H7 (cell line): ENCODE measurements around the gene DAB2IP. TPM values are rescaled to one million over a fixed set of nuclear protein-coding genes. Genes with fewer than 3 reads are reported as not detected.

Experiments
- DNase-seq: peaks from one replicate; pipeline ENCODE4 v3.0.0; 2012
- H3K27me3 ChIP-seq: 2 replicates; pipeline ENCODE4 v1.6.0; 2011; ENCODE audit warnings: mild to moderate bottlenecking, low read length; ENCODE audit not compliant: control insufficient read depth, insufficient read depth
- H3K36me3 ChIP-seq: replicated peaks from 2 replicates; pipeline ENCODE4 v1.5.1; 2011; ENCODE audit warnings: low read length; ENCODE audit not compliant: control insufficient read depth, insufficient read depth
- H3K4me3 ChIP-seq: 2 replicates; pipeline ENCODE4 v1.5.1; 2011; ENCODE audit warnings: low read depth, mild to moderate bottlenecking, control low read depth, low read length, moderate library complexity; ENCODE audit not compliant: insufficient read depth
- total RNA-seq: library from RNA; depleted of rRNA; stranded (reverse); fragments of >200 nt; shearing (Covaris generic); gene quantifications from 2 replicates; pipeline ENCODE4 v1.2.3, GENCODE V29; 2014

The DAB2IP gene
- total RNA-seq, 1 experiment from 2014 or later: 24.1 TPM

- Histone ChIP-seq H3K4me3 (no peak overlapping the region), H3K27me3 (no peaks in the 10 kb centered on the region), H3K36me3 (peaks cover 26% of the 10 kb centered on the region)
- no peak for DNase-seq
Measured at GRCh38 chr9:121767171-121767769, 115.8 kb downstream of the DAB2IP start.

GRCh38 chr9:121768416-121769015 lies 117.1 kb downstream of the DAB2IP start:
- Histone ChIP-seq H3K36me3 (peaks cover 26% of the 10 kb centered on the region), H3K4me3 (no peak overlapping the region), H3K27me3 (no peaks in the 10 kb centered on the region)
- DNase-seq: no peak

GRCh38 chr9:121769939-121770338 lies 118.5 kb downstream of the DAB2IP start:
- H3K27me3 ChIP-seq: no peaks in the 10 kb centered on the region
- no peak overlapping the region for H3K4me3 ChIP-seq
- H3K36me3 ChIP-seq: peaks cover 21% of the 10 kb centered on the region
- DNase-seq: no peak

GRCh38 chr9:121770415-121771273 lies 119.2 kb downstream of the DAB2IP start:
- no peaks in the 10 kb centered on the region for H3K27me3 ChIP-seq
- H3K4me3 ChIP-seq: no peak overlapping the region
- H3K36me3 ChIP-seq: peaks cover 21% of the 10 kb centered on the region
- no peak for DNase-seq

GRCh38 chr9:121771418-121771817 lies 120.0 kb downstream of the DAB2IP start:
- no peak for DNase-seq
- Histone ChIP-seq H3K27me3 (no peaks in the 10 kb centered on the region), H3K4me3 (no peak overlapping the region), H3K36me3 (peaks cover 19% of the 10 kb centered on the region)

GRCh38 chr9:121771851-121772599 lies 120.6 kb downstream of the DAB2IP start:
- H3K36me3 ChIP-seq: peaks cover 17% of the 10 kb centered on the region
- no peak for DNase-seq
- no peaks in the 10 kb centered on the region for H3K27me3 ChIP-seq
- no peak overlapping the region for H3K4me3 ChIP-seq

GRCh38 chr9:121772600-121773285 lies 121.3 kb downstream of the DAB2IP start:
- no peak for DNase-seq
- H3K36me3 ChIP-seq: peaks cover 17% of the 10 kb centered on the region

GRCh38 chr9:121773286-121773953 lies 122.0 kb downstream of the DAB2IP start:
- Histone ChIP-seq H3K36me3 (peaks cover 16% of the 10 kb centered on the region), H3K4me3 (no peak overlapping the region), H3K27me3 (no peaks in the 10 kb centered on the region)
- no peak for DNase-seq

More at GRCh38 chr9:121772600-121773285, 121.3 kb downstream of the DAB2IP start:
- Histone ChIP-seq H3K4me3 (no peak overlapping the region), H3K27me3 (no peaks in the 10 kb centered on the region)

GRCh38 chr9:121773954-121774714 lies 122.7 kb downstream of the DAB2IP start:
- no peak for DNase-seq
- Histone ChIP-seq H3K4me3 (no peak overlapping the region), H3K27me3 (no peaks in the 10 kb centered on the region), H3K36me3 (peaks cover 10% of the 10 kb centered on the region)

- Histone ChIP-seq H3K4me3 (no peak overlapping the region), H3K36me3 (peaks cover 4% of the 10 kb centered on the region), H3K27me3 (no peaks in the 10 kb centered on the region)
- DNase-seq: no peak
Measured at GRCh38 chr9:121774715-121775613, 123.5 kb downstream of the DAB2IP start.

GRCh38 chr9:121776001-121776738 lies 124.7 kb downstream of the DAB2IP start:
- no peaks in the 10 kb centered on the region for H3K27me3 ChIP-seq
- H3K4me3 ChIP-seq: no peak overlapping the region
- H3K36me3 ChIP-seq: peaks cover 5% of the 10 kb centered on the region
- no peak for DNase-seq
